Stomach (tissue), 8 donors: ENCODE data around the gene PUS7L. TPM values are rescaled to one million over a fixed set of nuclear protein-coding genes. Genes with fewer than 3 reads are reported as not detected.

Experiments
- polyA plus RNA-seq, 3 donors: library from polyadenylated mRNA; stranded (reverse); fragments of 200-250 nt; gene quantifications; one replicate each; pipeline ENCODE4 v1.2.3, GENCODE V29; 2013
- total RNA-seq, 5 donors: library from RNA; depleted of rRNA; stranded (reverse); fragments of >200 nt; gene quantifications; one replicate each; pipeline versions ENCODE4 v1.1.0 to v1.2.3, GENCODE V29; 2014 to 2016
- donor health status: healthy with polysubstance abuse.
- donor health status: Bipolar disorder and iron deficiency.
- donor health status: healthy.

The PUS7L gene
- total and polyA plus RNA-seq, 8 donors = 1.2 to 60.5 (median 3.5) TPM

Other genes starting within 250 kb of the PUS7L start
- under 1 TPM in 1 of 5 donors, not detected in 4; 0.55 TPM for gene ADAMTS20, start 206.6 kb downstream of the PUS7L start, total RNA-seq
- not detected for gene ADAMTS20, start 206.6 kb downstream of the PUS7L start, polyA plus RNA-seq
- 100 to 1,000 TPM in 1 of 5 donors, 10 to 100 TPM in 3, 1 to 10 TPM in 1; 8.0 to 155 (median 35.1) TPM for gene IRAK4, start 161 bp upstream of the PUS7L start, total RNA-seq
- gene IRAK4, start 161 bp upstream of the PUS7L start, polyA plus RNA-seq = 10 to 100 TPM; 11.3 to 15.4 (median 11.9) TPM
- gene TWF1, start 47.5 kb upstream of the PUS7L start, total RNA-seq = 100 to 1,000 TPM in 1 of 5 donors, 10 to 100 TPM in 4; 44.3 to 164 (median 88.4) TPM
- gene TWF1, start 47.5 kb upstream of the PUS7L start, polyA plus RNA-seq = 10 to 100 TPM; 53.8 to 74.5 (median 65.2) TPM
- gene TMEM117, start 77.3 kb upstream of the PUS7L start, total RNA-seq = 10 to 100 TPM in 3 of 5 donors, 1 to 10 TPM in 2; 6.7 to 52.5 (median 12.8) TPM
- gene TMEM117, start 77.3 kb upstream of the PUS7L start, polyA plus RNA-seq = 1 to 10 TPM; 1.9 to 4.0 (median 3.1) TPM